K562 (cell line): ENCODE results near the gene TLK2.
"Not testable (repeated sequence)": the region's sequence is repeated elsewhere in the genome, so short reads cannot be mapped to it uniquely, and the experiment has no call there.

Source experiments
- CBFB ChIP-seq: sonication (generic); formaldehyde crosslinking; IDR thresholded peaks from 2 replicates; pipeline ENCODE4 v1.4.0; 2020; ENCODE audit warnings: mild to moderate bottlenecking, missing genetic modification reagents
- CEBPZ ChIP-seq: fragments of 150-350 bp; IDR thresholded peaks from 2 replicates; pipeline ENCODE4 v1.6.1; 2014; ENCODE audit warnings: low read depth, mild to moderate bottlenecking, low read length, borderline replicate concordance
- CHD2 ChIP-seq: IDR thresholded peaks from 2 replicates; pipeline ENCODE4 v1.6.1; 2011; ENCODE audit warnings: low read depth, low read length
- CREB1 ChIP-seq, 2 experiments: sonication (generic) in 1 of 2; formaldehyde crosslinking in 1 of 2; IDR thresholded peaks; 2 replicates each; pipeline versions ENCODE4 v1.6.1 to v1.8.0; 2012 to 2022; ENCODE audit warnings: inconsistent platforms in 1 of 2, mild to moderate bottlenecking in 1 of 2, missing genetic modification reagents in 1 of 2, moderate library complexity in 1 of 2
- EP300 ChIP-seq: IDR thresholded peaks from 2 replicates; pipeline ENCODE4 v1.6.1; 2012; ENCODE audit warnings: low read length, improper control_type of control experiment
- FOSL1 ChIP-seq: fragments of 200-800 bp; sonication (Bioruptor generic); conservative IDR thresholded peaks from 2 replicates; pipeline ENCODE4 v1.6.1; 2016; ENCODE audit warnings: missing genetic modification characterization, missing compliant biosample characterization
- IRF2 ChIP-seq: sonication (generic); formaldehyde crosslinking; IDR thresholded peaks from 2 replicates; pipeline ENCODE4 v1.8.1; 2022; ENCODE audit warnings: mild to moderate bottlenecking, missing genetic modification reagents
- NR2F6 ChIP-seq: fragments of 450-650 bp; formaldehyde crosslinking; IDR thresholded peaks from 2 replicates; pipeline ENCODE4 v1.4.0; 2020; ENCODE audit warnings: mild to moderate bottlenecking
- POLR2A ChIP-seq: fragments of 450-650 bp; conservative IDR thresholded peaks from 2 replicates; pipeline ENCODE4 v1.6.1; 2016
- POLR2AphosphoS5 ChIP-seq: IDR thresholded peaks from 2 replicates; pipeline ENCODE4 v1.6.1; 2011; ENCODE audit warnings: mild to moderate bottlenecking, low read depth, low read length, moderate library complexity; ENCODE audit not compliant: control insufficient read depth, insufficient read depth
- RFX5 ChIP-seq: IDR thresholded peaks from 2 replicates; pipeline ENCODE4 v1.6.1; 2011; ENCODE audit warnings: low read depth, mild to moderate bottlenecking, improper control_type of control experiment, low read length
- SP2 ChIP-seq: IDR thresholded peaks from 2 replicates; pipeline ENCODE4 v1.6.1; 2011; ENCODE audit warnings: mild to moderate bottlenecking, low read depth, low read length, moderate library complexity; ENCODE audit not compliant: poor library complexity, severe bottlenecking; ENCODE audit errors: extremely low read depth
- ZNF354B ChIP-seq: fragments of 250-450 bp; sonication (Bioruptor Pico); IDR thresholded peaks from 2 replicates; pipeline ENCODE4 v1.4.0; 2020

- not testable (repeated sequence) for TF ChIP-seq EP300; CEBPZ; IRF2; RFX5; SP2; CREB1 (IDR thresholded peaks at IDR 0.05); CREB1 (CRISPR knock-in tag; IDR thresholded peaks at IDR 0.05); CHD2; CBFB; FOSL1 (tag); NR2F6 (CRISPR knock-in tag); ZNF354B (CRISPR knock-in tag); POLR2AphosphoS5; POLR2A
Measured at GRCh38 chr17:62552851-62553659, 74.4 kb downstream of the TLK2 start.
